Activated CD4-positive, CD25-positive, alpha-beta regulatory T cell treated with anti-CD3 and anti-CD28 coated beads, Interleukin-2, amount 50 U/mL, for 16 hours (primary cell): ENCODE results near the gene UQCC5.

Experiments used
- DNase-seq: peaks from one replicate; pipeline ENCODE4 v3.0.0-alpha.2; 2020; ENCODE audit warnings: low read depth, low spot score

UQCC5 gene

DNA sequence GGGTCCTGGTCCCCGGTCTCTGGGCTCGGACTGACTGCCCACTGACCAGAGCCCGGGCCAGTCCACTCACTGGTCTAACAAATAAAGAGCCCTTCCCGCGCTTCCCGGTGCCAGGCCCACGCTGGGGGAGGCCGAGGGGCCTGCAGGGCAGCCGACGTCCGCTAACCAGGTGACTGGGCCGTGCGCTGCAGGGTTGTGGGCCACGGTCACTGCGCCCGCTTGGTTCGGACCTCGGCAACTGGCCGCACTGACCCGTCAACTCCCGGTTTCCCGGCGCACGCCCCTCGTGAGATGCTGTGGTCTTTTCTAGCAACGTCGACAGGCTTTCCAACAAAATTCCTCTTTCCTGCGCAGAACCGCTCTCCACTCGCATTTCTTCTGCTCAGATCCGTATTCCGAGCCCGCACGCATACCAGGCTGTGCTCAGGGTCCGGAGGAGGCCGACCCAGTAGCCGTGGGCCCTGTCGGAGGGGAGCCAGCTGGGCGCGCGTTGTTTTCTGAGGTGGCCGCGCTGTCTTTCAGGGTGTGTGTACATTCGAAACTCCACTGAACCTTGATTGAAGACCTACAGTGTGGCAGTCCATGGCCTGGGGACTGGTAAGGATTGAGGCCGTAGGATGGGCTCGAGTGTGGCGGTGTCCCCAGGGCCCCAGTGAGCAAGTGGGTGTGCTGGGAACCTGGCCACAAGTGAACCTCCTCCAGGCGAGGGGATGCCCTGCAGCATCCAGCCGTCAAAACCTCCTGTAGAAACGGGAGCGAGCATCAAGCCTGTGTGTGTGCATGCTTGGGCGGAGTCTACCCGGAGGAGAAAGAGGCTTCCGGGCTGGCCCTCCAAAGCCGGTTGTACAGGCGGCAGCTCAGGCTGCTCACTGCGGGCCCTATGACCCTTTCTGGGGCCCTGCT is 1.9 kb upstream of the UQCC5 start:
- DNase-seq = no peak

DNA sequence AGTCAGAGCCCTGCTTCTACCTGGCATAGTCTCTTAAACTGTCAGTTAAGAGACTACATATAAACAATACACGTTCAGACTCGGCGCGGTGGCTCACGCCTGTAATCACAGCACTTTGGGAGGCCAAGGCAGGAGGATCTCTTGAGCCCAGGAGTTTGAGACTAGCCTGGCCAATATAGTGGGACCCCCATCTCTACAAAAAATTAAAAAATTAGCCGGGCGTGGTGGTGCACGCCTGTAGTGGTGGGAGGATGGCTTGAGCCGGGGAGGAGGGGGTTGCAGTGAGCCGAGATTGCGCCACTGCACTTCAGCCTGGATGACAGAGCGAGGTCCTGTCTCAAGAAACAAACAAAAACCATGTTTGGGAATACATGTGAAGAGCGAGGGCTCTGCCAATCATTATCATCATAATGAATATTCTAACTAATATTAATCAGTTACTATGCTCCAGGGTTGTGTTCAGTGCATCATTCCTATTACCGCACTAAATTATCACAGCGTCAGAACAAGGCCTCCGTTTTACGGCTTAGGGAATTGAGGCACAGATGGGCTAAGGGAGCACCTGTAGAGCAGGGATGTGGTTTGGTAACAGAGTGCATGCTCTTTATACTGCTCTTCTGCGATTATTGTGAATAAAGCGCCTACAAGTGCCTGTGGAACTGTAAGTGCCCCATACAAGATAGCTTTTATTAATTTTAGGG is 844 bp upstream of the UQCC5 start:
- DNase-seq = no peak

DNA sequence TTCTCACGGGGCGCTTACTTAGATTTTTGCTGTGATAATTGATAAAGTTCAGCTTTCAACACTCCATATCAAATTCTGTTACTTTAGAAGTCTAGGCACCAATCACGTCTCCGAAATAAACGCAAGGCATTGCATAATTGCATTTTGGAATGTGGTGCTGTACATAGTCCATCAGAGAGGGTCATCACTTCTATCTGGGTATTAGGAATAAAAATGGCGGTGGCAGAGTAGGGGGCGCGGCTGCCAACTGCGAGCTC is 365 bp upstream of the UQCC5 start:
- no peak for DNase-seq

DNA sequence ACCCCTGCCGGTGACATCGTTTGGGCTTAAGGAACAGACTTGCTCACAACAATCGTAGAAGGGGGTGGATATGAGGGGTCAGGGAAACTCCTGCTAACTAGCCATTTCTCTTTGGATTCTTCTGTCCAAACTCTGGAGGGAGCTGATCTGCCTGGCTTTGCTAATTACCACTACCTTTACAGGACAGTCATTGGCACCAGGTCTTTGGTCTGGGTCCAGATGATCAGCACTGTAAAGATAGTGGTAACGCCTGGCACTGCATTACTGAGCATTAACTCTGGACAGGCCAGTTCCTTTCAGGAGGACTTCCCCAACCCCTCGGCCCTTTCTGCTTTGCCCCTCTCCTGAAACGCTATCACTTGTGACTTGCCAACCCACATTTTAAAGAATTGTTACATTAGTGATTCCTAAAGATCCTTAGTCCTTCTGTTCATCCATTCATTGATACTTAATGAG is 788 bp downstream of the UQCC5 start:
- DNase-seq = no peak

DNA sequence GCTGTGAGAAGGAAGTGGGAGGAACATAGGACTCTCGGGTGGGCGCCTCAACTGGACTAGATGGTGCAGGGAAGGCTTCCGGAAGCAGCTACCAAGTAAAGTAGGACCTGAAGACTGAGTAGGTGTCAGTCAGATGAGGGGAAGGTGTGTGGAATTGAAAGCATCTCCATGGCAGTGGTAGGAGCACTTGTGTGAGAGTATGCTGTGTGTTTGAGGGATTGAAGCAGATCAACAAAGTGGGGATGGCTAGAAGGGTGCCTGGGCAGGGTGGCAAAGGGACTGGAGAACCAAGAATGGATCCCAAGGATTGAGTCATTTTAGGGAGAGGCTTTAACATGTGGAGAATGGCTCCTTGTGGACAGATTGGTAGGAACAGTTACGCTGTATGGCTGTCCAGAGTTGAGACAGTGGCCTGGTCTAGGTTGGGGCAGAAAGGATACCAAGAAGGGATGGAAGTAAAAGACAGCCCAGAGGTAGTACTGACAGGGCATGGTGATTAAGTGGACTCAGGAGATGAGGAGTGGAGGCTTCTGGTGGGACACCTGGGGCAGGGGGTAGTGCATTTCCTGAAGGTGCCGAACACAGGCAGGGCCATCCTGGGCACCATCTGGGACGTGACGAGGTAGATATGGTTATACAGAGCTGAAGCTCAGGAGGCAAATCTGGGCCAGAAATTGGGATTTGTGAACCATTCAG is 1.5 kb downstream of the UQCC5 start:
- DNase-seq = no peak

DNA sequence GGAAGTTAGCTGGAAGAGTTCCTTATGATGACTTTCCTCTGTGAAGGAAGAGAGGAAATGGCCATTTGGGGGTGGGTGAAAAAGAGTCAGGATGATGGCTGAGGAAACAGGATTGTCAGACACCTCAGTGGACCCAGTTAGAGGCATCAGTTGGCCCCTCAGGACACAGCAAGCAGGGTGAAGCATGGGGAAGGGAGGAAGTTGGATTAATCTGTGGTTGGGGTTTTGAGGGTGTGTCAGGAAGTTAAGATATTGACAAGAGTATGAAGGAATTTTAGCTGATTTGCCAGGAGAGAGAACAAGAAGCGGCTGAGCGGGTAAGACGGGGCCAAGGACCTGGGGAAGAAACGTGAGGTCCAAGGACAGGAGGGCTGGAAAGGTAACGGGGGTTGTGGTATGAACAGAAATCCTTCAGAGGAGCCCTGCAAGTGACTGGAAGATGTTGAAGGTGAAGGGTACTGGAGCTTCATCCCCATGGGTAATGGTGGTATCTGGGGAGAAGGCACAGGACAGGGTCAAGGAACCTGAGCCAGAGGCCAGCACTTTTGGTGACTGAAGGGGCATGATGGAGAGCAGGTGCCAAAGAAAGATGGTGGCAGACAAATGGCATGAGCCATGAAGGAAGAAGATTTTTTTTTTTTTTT is 2.7 kb downstream of the UQCC5 start:
- no peak for DNase-seq

DNA sequence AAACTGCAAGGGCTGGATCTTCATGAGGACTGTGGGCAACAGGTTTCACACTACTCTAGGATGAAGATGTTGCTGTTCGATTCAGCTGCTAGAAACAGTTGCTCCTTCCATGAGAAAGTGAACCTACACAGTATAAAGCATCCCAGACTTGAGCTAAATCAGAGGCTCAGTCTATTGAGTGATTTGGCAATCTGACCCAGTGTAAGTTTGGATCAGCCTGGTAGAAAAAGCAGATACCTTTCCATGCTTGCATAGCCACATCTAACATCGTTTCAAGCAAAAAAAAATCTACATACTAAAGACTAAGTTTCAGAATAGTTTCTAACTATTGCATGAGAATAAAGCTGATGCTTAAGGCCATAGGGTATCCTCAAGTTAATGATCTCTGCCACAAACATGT is 4.6 kb downstream of the UQCC5 start:
- DNase-seq = no peak

DNA sequence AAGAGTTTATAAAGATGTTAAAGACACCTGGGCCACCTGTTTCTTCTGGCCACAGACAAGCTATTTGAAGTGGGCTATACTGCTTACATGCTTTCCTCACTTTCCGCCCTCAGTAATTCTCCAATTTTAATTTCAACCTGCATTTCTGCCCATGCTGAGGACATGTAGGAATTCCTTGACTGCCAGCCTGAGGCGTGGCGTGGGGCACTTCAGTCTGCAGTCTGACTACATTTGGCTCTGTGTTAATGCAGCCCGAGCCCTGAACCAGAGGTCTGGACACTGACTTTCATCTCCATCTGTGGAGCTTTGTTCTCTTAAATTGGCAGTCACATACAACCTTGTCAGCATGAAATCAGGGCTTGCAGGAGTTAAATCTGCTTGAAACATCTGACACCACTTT is 8.5 kb downstream of the UQCC5 start:
- no peak for DNase-seq

DNA sequence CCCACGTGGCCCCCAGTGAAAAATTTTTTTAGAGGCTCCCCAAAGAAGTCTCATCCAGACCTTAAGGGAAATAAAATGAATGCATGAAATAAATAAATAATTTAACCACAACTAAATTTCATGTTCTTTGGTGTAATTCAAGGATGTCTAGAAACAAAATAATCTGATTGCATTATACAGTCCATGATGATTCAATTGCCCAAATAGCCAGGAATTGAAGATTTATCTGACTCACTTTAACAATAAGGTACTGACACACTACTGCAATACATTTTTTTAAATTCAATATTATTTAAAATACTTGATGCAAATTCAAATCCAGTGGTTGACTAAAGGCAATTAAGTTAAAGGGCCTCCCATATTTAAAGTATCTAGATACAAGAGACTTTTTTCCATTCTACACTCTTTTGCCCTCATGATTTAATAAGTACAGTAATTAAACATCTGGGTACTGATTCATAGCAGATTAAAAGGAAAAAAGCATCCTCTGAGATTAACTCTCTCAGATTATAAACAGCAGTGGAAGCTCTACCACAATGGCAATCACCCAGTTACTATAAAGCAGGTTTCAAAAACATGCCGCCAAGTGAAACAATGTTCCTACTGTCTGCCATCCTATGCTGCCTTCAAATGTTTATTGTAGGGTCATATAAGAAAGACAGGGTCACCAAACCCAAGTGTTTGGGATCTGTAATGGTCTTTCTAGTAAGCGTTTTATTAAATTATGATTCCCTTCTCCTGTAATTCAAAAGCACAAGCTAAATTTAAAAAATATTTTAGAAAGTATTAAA is 9.9 kb downstream of the UQCC5 start:
- no peak for DNase-seq

DNA sequence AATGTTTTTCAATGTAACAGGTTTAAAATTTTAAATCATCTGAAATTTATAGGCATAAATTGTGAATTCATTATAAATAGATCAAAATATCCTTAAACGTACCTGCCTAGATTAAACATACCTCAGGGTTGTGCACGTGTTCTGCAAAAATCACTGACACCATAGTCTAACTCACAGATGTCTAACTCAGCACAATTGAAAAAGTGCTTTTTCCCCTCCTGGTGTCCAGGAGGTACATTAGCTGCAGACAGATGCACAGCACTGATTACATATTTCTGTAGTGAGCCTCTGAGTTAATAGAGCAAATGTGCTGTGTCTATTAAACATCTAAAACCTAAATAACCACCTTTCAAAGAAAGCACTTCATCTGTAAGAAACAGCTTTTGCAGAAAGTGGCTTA is 10.7 kb downstream of the UQCC5 start:
- no peak for DNase-seq

DNA sequence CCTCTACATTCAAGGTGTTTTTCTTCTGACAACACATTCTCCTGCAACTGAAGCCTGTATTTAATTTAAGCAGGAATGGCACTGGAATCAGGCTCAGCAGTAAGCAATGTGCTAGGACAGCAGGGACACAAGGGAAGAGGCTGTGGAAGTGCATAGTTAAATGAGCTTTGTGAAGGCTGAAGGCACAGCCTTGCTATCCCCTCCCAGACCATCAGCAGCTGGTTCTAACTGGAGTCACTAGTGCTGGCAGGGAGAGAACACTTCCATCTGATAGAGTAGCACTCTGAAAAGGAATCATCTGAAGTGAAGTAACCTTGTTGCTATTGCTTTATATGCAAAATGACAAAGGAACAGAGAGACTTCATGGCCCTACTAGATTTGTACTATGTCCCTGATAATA is 14.7 kb downstream of the UQCC5 start:
- no peak for DNase-seq

DNA sequence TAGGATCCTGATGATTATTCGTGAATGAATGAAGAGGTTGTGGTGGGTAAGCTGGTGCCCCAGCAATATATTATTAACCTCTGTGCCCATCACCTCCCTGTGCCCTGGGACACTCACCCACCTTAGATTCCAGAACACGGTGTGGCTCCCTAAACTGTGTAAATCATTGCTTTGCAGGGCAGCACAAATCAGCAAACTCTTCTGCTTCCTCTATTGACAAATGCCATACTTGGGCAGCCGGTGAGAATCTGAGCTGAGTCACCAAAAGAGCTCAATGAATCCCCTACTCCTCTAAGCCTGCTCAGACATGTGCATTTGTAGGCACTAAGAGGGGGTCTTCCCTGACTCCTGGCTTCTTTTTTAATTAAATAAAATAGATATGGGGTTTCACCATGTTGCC is 15.7 kb downstream of the UQCC5 start:
- DNase-seq = no peak

DNA sequence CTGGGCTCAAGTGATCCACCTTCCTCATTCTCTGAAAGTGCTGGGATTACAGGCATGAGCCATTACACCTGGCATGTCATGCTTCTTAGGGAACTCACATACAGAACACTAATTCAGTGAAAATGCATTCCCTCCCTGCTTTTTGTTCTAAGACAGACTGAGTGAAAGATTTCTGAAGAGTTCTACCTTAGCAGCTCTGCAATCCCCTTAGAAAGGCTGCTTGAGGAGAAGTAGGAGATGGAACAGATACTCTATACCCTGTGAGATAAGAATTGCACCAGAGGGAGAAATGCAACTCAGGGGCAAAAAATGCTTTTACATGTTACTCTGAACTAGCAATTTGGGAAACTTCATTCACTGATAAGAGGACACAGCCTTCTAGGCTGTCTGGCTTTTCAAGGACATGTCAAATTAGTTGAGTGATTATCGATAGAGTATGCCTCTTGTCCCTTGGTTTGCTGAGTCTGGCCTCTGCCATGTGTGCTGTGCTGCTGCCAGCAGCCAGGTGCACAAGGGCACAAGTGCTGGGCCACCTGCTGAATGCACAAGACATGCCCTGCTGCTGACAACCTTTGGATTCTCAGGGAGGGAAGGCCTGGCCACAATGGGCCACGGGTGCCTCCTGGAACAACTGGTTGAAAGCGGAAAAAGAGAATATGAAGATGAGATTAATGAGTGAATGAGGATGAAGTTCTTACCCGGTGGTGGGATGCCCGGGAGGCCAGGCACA is 17.8 kb downstream of the UQCC5 start:
- no peak for DNase-seq

DNA sequence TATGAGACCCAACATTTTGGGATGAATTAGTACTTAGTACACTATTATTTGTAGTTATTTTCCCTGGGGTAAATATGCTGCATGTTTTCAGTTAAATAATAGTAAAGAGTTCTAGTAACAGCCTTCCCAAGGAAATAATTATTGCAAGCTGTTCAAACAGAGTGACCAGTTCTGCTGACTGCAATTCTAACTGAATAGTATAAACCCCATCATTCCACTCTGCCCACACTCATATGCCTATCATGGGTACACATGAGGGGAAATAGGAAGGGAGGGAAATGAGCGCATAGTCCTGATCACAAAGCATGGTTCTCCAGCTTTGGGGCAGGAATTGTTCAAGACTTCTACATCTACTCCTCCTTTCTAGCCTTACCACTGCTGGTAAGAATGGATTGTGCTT is 18.7 kb downstream of the UQCC5 start:
- DNase-seq = no peak

DNA sequence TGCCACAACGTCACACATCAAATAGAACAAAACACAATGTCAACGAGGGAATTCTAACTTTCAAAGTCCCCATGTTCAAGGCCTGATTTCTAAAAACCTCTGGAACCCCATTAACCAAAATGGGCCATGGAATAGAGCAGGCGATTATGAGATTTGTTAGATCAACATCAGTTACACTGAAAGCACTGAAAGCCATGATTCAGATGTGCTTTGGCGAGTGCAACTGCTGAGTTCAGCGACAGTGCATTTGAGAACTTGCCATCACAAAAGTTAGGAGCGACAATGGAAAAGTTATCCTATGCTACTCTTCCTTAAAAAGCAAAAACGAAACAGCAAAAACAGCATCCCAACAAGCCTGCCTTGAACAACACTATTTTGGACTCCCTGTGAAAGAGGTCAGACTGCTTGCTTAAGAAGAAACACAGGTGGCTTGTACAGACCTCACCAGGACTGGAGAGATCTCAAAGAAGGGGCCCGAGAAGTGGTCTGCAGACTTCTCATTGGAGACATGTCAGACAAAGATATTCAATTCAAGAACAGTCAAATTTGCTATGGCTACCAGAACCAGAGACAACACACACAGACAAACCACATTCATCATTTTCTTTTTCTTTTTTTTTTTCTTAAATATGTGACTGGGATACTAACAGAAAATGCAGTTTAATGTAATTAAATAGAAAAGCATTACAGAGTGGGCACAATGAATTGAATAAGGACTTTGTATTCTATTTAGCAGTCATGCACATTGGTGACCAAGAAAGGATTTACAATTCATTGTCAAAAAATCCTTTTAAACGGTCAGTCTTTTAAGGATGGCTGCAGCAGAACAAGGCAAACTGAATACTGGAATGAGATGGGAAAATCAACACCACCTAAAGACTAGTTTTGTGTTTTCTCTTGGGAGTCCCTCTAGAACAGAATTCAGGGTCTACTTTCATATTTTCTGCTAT is 20.9 kb downstream of the UQCC5 start:
- no peak for DNase-seq

DNA sequence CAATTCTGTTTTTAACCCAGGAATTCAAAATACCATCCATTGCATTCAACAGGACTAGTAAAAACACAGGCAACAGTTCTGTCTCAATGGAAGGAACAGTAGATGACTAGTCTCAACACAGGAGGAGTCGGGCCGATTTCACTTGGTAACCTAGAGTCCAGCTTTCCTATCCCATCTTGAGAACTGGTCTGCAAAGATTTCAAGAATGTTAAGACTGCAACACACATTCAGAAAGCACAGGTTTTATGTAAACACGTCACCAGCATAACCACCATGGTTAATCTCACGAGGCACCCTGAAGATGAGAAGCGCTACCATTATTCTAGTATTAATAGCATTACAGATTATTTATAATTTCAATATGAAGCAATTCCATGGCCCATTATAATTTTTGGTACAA is 22.0 kb downstream of the UQCC5 start:
- no peak for DNase-seq

DNA sequence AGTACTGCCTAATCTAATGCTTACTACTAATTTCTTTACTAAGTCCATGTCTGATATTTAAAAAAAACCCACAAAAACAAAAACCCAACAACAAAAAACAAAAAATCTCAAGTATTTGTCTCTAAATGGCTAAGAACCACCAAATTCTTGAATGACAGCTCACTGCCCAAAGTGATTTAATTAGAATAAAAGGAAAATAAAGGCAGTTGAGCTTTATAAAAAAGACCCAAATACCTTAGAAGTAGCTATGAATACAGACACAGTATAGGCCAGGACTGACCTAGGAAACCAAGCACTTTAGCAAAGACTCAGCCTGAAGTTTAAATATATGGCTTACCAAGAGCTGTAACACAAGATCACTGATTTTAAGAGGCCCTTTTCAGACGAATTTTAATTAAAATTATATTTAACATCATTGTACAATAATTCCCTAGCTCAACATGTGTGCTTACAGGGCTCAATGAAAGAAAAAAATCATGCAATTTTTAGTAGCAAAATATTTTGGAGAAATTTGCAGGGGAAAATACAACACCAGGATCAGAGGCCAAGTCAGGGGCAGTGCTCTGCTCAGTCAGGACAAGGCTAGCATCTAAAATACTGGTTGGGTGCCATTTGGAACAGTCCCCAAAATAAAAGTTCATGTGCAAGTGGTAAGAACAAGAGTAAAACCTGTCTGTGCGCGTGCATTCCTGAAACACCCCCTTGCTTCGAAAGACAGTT is 24.8 kb downstream of the UQCC5 start:
- no peak for DNase-seq

DNA sequence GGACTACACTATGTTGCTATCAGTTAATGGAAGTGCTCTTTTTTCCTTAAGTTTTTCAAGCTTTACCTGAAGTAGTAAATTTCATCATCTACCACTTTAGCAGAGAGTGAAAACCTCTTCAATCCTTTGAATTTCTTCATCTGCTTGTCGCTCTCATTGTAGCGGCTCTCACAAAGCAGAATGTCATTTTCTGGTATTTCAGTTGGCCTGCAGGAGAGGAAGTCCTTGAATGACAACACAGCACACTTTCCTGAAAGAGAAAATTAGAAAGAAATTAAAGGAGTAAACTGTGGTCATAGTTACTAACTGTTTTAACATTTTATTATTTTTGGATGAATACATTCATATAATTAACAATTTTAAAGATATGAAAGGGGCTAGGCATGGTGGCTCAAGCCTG is 27.6 kb downstream of the UQCC5 start:
- DNase-seq = no peak

DNA sequence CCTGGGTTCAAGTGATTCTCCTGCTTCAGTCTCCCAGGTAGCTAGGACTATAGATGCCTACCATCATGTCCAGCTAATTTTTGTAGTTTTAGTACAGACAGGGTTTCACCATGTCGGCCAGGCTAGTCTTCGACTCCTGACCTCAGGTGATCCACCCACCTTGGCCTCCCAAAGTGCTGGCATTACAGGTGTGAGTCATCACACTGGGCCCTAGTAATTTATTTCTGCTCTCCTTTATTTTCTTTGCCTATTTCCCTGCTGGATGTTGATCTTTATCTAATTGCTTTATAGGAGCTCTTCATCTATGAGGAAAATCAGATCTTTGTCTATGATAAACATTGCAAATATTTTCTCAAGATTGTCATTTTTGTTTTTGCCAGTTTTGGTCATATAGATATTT is 31.7 kb downstream of the UQCC5 start:
- DNase-seq = no peak
